Activated naive CD4-positive, alpha-beta T cell treated with anti-CD3 and anti-CD28 coated beads, Interleukin-2, amount 50 U/mL, for 24 hours (primary cell): ENCODE data around the gene CTNNA3.
"Not testable (repeated sequence)": the region's sequence is repeated elsewhere in the genome, so short reads cannot be mapped to it uniquely, and the experiment has no call there.

Experiments
- H3K27ac Mint-ChIP-seq: one replicate; pipeline ENCODE4 v1.8.0; 2021; ENCODE audit warnings: mild to moderate bottlenecking, mixed read lengths
- H3K27me3 Mint-ChIP-seq: one replicate; pipeline ENCODE4 v1.8.0; 2021; ENCODE audit warnings: mixed read lengths
- H3K36me3 Mint-ChIP-seq: one replicate; pipeline ENCODE4 v1.8.0; 2021; ENCODE audit warnings: mixed read lengths
- H3K4me1 Mint-ChIP-seq: one replicate; pipeline ENCODE4 v1.8.0; 2021; ENCODE audit warnings: mixed read lengths
- H3K4me3 Mint-ChIP-seq: one replicate; pipeline ENCODE4 v1.8.0; 2021; ENCODE audit warnings: mild to moderate bottlenecking, mixed read lengths
- H3K9me3 Mint-ChIP-seq: one replicate; pipeline ENCODE4 v1.8.0; 2021; ENCODE audit warnings: mixed read lengths

Gene CTNNA3

GRCh38 chr10:66463611-66464010, 1232.4 kb downstream of the CTNNA3 start:
- Mint-ChIP-seq H3K27ac (no peak overlapping the region), H3K36me3 (no peaks in the 10 kb centered on the region), H3K9me3 (peaks cover 15% of the 10 kb centered on the region), H3K27me3 (no peaks in the 10 kb centered on the region), H3K4me3 (no peak overlapping the region), H3K4me1 (no peaks in the 10 kb centered on the region)

DNA sequence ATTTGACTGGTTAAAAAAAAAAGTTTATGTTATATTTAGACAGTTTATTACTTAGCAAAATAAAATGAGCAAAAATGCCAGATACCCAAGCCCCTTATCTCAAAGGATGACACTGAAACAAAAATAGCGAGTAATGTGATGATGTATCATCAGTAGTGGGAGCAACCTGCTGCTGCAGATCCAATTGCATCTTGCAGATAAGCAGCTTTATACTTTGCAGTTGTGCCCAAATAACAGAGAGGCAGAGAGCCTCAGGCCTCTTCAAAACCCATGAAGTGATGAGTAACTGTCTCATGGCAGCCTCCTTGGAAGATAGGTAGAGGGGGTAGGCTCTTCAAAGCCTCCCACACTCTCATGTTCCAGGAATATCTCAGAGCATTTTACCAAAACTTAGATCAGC, 1238.4 kb downstream of the CTNNA3 start:
- no peaks in the 10 kb centered on the region for H3K27me3 Mint-ChIP-seq
- H3K9me3 Mint-ChIP-seq: peaks cover 5% of the 10 kb centered on the region
- no peaks in the 10 kb centered on the region for H3K36me3 Mint-ChIP-seq
- H3K27ac Mint-ChIP-seq: no peak overlapping the region
- H3K4me1 Mint-ChIP-seq: no peaks in the 10 kb centered on the region
- H3K4me3 Mint-ChIP-seq: no peak overlapping the region

DNA sequence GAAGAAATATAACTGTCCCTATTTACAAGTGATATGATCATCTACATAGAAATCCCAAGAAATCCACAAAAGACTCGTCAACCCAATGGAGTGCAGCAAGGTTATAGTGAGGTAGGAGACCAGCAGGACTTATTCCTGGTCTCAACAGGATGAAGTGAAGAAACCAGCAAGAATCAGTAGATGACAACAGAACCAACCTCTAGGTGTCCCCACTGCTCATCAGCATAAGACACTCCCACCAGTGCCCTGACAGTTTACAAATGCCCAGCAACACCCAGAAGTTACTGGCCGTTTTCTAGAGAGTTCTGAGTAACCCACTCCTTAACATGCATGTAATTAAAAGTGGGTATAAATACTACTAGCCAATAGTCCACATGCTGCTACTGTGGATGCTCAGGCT, 1240.7 kb downstream of the CTNNA3 start:
- no peaks in the 10 kb centered on the region for H3K27me3 Mint-ChIP-seq
- H3K9me3 Mint-ChIP-seq: peaks cover 4% of the 10 kb centered on the region
- no peak overlapping the region for H3K4me3 Mint-ChIP-seq
- H3K4me1 Mint-ChIP-seq: no peaks in the 10 kb centered on the region
- H3K27ac Mint-ChIP-seq: no peak overlapping the region
- no peaks in the 10 kb centered on the region for H3K36me3 Mint-ChIP-seq

DNA sequence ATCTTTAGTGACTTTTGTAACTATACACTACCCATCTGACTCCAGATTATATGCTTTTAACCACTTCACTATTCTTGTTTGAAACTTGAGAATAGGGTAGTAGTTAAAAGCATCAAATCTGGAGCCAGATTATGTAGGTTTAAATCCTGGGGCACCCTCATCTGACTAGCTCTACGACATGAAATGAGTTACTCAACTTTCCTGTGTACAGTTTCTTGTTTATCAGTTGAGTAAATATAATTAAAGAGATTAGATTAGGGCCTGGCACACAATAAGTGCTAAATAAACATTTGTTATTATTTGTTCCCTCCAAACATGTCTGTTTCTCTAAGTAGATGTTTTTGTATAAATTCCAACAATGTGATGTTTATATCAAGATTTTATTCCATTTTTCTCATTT, 1255.4 kb downstream of the CTNNA3 start:
- Mint-ChIP-seq H3K9me3 (peaks cover 5% of the 10 kb centered on the region), H3K4me1 (no peaks in the 10 kb centered on the region), H3K36me3 (no peaks in the 10 kb centered on the region), H3K4me3 (no peak overlapping the region), H3K27me3 (no peaks in the 10 kb centered on the region), H3K27ac (no peak overlapping the region)

DNA sequence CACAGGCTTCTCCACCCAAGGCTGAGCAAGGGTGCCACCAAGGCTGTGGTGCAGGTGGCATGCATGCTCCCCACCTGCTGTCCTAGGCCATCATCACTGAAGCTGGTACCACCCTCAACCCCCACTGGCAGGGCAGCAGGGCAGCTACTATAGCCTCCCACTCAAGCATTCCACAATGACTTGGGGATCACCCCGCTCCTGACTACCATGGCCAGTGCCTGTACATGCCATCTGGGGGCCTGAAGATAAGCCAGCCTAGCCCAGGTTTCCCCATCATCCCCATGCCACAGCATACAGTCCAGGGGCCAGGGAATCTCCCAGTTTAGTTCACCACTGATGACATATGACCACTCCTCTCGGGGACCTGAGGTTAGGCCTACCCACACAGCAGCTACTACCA, 1281.1 kb downstream of the CTNNA3 start:
- no peak overlapping the region for H3K27ac Mint-ChIP-seq
- no peaks in the 10 kb centered on the region for H3K4me1 Mint-ChIP-seq
- H3K36me3 Mint-ChIP-seq: no peaks in the 10 kb centered on the region
- no peaks in the 10 kb centered on the region for H3K27me3 Mint-ChIP-seq
- H3K9me3 Mint-ChIP-seq: peaks cover 16% of the 10 kb centered on the region
- H3K4me3 Mint-ChIP-seq: no peak overlapping the region

DNA sequence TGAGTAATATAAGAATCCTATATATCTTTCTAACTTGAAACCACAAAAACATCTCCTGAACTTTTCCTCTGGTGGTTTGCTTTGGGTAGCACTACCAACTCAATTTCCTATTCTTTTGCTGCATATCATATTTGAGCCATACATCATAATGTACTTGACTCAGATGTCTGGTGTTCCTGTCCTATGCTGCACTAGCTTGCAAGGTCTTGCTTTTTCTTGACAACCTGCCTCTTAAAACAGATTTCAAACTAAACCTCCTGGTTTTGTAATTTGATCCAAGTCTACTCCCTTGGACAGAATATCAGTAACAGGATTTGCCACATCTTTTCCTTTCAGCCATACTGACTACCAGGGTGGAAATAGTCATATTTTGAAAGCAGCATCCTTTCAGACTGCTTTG, 1290.4 kb downstream of the CTNNA3 start:
- Mint-ChIP-seq H3K4me3 (no peak overlapping the region), H3K27ac (no peak overlapping the region), H3K27me3 (no peaks in the 10 kb centered on the region), H3K4me1 (no peaks in the 10 kb centered on the region), H3K9me3 (no peaks in the 10 kb centered on the region), H3K36me3 (no peaks in the 10 kb centered on the region)

DNA sequence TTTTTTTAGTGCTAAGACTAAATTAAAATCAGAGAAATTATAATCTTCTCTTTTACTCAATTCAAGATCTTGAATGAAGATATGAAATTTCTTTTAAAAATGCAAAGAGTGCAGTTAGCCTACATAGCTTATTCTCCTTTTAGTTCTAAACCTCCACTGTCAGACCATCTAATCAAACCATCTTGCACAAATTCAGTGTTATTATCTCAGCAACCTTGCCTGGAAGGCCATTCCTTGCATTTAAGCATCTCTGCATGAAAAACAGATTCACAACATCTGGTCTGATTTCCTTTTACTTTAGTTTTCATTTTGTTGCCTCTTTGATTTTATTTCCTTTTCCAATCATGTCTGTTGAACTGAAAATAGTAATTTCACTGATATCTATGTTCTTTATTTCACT, 1297.3 kb downstream of the CTNNA3 start:
- H3K36me3 Mint-ChIP-seq: no peaks in the 10 kb centered on the region
- H3K4me1 Mint-ChIP-seq: no peaks in the 10 kb centered on the region
- no peak overlapping the region for H3K4me3 Mint-ChIP-seq
- H3K9me3 Mint-ChIP-seq: no peaks in the 10 kb centered on the region
- H3K27me3 Mint-ChIP-seq: no peaks in the 10 kb centered on the region
- no peak overlapping the region for H3K27ac Mint-ChIP-seq

- Mint-ChIP-seq H3K27me3 (no peaks in the 10 kb centered on the region), H3K27ac (no peak overlapping the region), H3K4me3 (no peak overlapping the region), H3K36me3 (no peaks in the 10 kb centered on the region), H3K9me3 (no peaks in the 10 kb centered on the region), H3K4me1 (no peaks in the 10 kb centered on the region)
Observed at GRCh38 chr10:66394342-66395063, 1301.5 kb downstream of the CTNNA3 start.

GRCh38 chr10:66390926-66391325, 1305.1 kb downstream of the CTNNA3 start:
- Mint-ChIP-seq H3K27ac (no peak overlapping the region), H3K27me3 (no peaks in the 10 kb centered on the region), H3K36me3 (no peaks in the 10 kb centered on the region), H3K4me1 (no peaks in the 10 kb centered on the region), H3K4me3 (no peak overlapping the region), H3K9me3 (no peaks in the 10 kb centered on the region)

- no peak overlapping the region for H3K4me3 Mint-ChIP-seq
- no peak overlapping the region for H3K27ac Mint-ChIP-seq
- H3K9me3 Mint-ChIP-seq: peaks cover 5% of the 10 kb centered on the region
- H3K36me3 Mint-ChIP-seq: no peaks in the 10 kb centered on the region
- no peaks in the 10 kb centered on the region for H3K27me3 Mint-ChIP-seq
- no peaks in the 10 kb centered on the region for H3K4me1 Mint-ChIP-seq
Observed at GRCh38 chr10:66381045-66381444, 1315.0 kb downstream of the CTNNA3 start.

DNA sequence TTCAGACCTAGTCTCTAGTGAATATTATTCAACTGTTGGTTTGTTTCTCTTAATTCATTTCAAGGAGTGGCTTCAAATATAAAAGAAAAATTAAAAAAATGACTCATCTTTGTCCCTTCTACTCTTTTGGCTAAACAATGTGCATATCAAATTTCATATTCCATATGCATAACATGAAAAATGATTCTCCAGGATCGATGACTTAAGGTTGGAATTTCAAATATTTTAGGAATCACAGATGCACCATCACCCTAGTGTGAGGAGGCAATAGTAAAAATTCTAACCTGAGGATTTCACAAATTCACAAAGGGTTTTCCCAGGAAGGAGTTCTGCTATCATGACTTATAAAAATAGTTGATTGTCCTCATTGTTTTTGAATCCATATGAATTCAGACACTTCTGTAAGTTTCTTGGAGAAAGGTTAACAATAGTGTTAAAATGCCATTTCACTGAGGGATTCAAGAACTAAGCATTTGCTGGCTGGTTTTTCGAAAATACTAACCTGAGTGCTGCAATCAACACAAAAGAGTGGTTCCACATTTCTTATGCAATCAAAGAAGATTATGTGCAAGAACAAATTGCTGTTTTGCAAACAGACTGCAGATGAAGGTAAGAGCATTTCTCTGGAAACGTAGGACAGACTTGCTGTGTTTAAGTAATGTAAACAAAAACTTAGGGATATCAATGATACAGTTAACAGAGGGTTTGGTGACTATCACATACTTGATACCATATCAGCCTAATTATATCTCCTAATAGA, 1317.7 kb downstream of the CTNNA3 start:
- Mint-ChIP-seq H3K36me3 (no peaks in the 10 kb centered on the region), H3K4me1 (no peaks in the 10 kb centered on the region), H3K4me3 (no peak overlapping the region), H3K27me3 (no peaks in the 10 kb centered on the region), H3K9me3 (peaks cover 10% of the 10 kb centered on the region), H3K27ac (no peak overlapping the region)

DNA sequence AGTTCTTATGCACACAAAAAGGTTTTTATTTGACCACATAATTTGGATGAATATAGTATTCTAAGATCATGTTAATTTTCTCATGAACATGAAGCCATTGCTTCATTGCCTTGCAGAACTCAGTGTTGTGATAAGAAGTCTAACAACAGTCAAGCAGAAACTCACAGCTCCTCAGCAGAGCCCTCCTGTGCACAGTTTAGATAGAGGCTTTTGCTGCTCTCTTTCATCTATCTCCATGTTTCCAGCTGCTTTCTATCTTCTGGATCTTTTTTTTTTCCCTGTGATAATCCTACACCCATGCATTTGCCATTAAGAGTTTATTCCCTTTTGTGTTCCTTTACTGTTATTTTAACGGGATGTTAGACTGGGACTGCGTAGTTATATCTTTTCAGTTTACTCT, 1327.8 kb downstream of the CTNNA3 start:
- H3K4me1 Mint-ChIP-seq: no peaks in the 10 kb centered on the region
- H3K36me3 Mint-ChIP-seq: no peaks in the 10 kb centered on the region
- H3K27ac Mint-ChIP-seq: no peak overlapping the region
- H3K27me3 Mint-ChIP-seq: no peaks in the 10 kb centered on the region
- no peaks in the 10 kb centered on the region for H3K9me3 Mint-ChIP-seq
- H3K4me3 Mint-ChIP-seq: no peak overlapping the region

DNA sequence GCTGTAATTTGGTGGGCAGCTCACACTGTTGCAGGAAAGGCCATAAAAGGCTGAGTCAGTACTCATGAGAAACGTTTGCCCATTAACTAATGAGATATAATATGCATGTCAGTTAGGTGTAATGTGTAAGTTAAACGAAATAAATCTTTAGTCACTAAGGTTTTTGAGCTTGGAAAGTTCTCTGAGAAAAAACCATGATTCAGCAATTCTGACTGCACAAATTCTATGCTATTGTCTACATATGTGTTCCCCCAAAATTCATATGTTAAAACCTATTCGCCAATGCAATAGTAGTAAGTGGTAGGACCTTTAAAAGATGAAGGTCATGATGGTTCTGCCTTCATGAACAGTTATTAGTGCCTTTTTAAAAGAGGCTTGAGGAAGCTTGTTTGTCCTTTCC, 1329.8 kb downstream of the CTNNA3 start:
- Mint-ChIP-seq H3K36me3 (no peaks in the 10 kb centered on the region), H3K9me3 (no peaks in the 10 kb centered on the region), H3K27me3 (no peaks in the 10 kb centered on the region), H3K4me3 (no peak overlapping the region), H3K27ac (no peak overlapping the region), H3K4me1 (no peaks in the 10 kb centered on the region)

DNA sequence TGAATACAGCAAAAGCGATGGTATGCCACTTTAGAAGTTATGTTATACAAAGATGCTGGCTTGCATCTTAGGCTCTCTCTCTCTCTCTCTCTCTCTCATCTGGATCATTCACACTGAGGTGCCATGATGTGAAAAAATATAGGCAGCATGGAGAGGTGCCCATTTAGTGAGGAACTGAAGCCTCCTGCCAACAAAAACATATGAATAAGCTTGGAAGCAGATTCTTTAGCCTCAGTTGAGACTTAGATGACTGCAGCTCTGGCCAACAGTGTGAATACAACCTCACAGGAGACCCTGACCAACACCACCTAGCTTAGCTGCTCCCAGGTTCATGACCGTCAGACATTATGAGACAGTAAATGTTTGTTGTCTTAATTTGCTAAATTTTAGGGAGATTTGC, 1330.3 kb downstream of the CTNNA3 start:
- Mint-ChIP-seq H3K9me3 (no peaks in the 10 kb centered on the region), H3K4me1 (no peaks in the 10 kb centered on the region), H3K27me3 (no peaks in the 10 kb centered on the region), H3K36me3 (no peaks in the 10 kb centered on the region), H3K27ac (no peak overlapping the region), H3K4me3 (no peak overlapping the region)

- Mint-ChIP-seq H3K36me3 (no peaks in the 10 kb centered on the region), H3K27ac (no peak overlapping the region), H3K27me3 (no peaks in the 10 kb centered on the region), H3K4me1 (no peaks in the 10 kb centered on the region), H3K9me3 (no peaks in the 10 kb centered on the region), H3K4me3 (no peak overlapping the region)
Observed at GRCh38 chr10:66362522-66362921, 1333.5 kb downstream of the CTNNA3 start.

DNA sequence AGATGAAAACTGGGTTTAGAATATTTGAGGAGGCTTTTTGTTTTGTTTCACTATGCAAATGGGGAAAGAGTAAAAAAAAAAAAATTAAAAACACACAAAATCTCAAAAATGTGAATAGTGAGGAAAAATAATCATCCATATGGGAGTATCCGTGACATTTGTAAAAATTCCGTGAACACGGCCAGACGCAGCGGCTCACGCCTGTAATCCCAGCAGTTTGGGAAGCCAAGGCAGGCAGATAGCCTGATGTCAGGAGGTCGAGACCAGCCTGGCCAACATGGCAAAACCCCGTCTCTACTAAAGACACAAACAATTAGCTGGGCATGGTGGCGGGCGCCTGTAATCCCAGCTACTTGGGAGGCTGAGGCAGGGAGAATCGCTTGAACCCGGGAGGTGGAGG, 1342.2 kb downstream of the CTNNA3 start:
- not testable (repeated sequence) for H3K9me3 Mint-ChIP-seq, H3K4me3 Mint-ChIP-seq, H3K27me3 Mint-ChIP-seq, H3K4me1 Mint-ChIP-seq, H3K27ac Mint-ChIP-seq, H3K36me3 Mint-ChIP-seq

DNA sequence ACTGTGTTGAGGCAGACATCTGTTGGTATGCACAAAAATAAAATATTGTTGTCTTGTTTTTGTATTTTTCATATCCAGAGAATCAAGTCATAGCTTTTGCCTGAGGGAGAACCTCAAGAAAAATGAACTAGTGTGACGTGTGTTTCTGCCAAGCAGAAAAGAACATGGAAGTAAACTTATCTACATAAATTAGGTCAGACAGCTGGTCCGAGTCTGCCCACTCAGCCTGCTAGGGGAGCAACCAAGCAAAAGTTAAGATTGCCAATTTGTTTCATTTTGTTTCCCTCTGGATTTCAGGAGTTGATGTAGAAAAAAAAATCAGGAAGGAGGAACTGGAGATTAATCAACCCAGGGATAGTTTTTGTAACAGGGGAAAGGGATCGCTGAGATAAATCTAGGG, 1342.6 kb downstream of the CTNNA3 start:
- Mint-ChIP-seq H3K4me3 (no peak overlapping the region), H3K4me1 (no peaks in the 10 kb centered on the region), H3K27ac (no peak overlapping the region), H3K9me3 (no peaks in the 10 kb centered on the region), H3K27me3 (no peaks in the 10 kb centered on the region), H3K36me3 (no peaks in the 10 kb centered on the region)
